H9 (cell line): ENCODE results near the gene MPZL1. TPM values are rescaled to one million over a fixed set of nuclear protein-coding genes. Genes with fewer than 3 reads are reported as not detected.

Experiments used
- DNase-seq: peaks from one replicate; pipeline ENCODE4 v3.0.0-alpha.2; 2017
- H2AFZ ChIP-seq: one replicate; pipeline ENCODE4 v1.6.1; 2013; ENCODE audit warnings: mild to moderate bottlenecking, low read length, control low read depth, moderate library complexity
- H2AK5ac ChIP-seq: 2 replicates; pipeline ENCODE4 v1.6.1; 2013; ENCODE audit warnings: low read length, control low read depth, mixed read lengths; ENCODE audit not compliant: insufficient read length
- H2BK120ac ChIP-seq: one replicate; pipeline ENCODE4 v1.6.1; 2013; ENCODE audit warnings: low read depth, mild to moderate bottlenecking, low read length, control low read depth, inconsistent platforms; ENCODE audit not compliant: poor library complexity, severe bottlenecking
- H2BK12ac ChIP-seq: 2 replicates; pipeline ENCODE4 v1.6.1; 2013; ENCODE audit warnings: low read length, control low read depth, mixed read lengths, low read depth; ENCODE audit not compliant: insufficient read length
- H2BK15ac ChIP-seq: 2 replicates; pipeline ENCODE4 v1.6.1; 2013; ENCODE audit warnings: low read depth, low read length, control low read depth
- H2BK20ac ChIP-seq: one replicate; pipeline ENCODE4 v1.6.1; 2013; ENCODE audit warnings: low read depth, mild to moderate bottlenecking, low read length, control low read depth, inconsistent platforms; ENCODE audit not compliant: poor library complexity, severe bottlenecking
- H2BK5ac ChIP-seq: 2 replicates; pipeline ENCODE4 v1.6.1; 2013; ENCODE audit warnings: low read length, control low read depth, mixed read lengths; ENCODE audit not compliant: insufficient read length
- H3K14ac ChIP-seq: 2 replicates; pipeline ENCODE4 v1.6.1; 2013; ENCODE audit warnings: low read length, control low read depth; ENCODE audit not compliant: insufficient read depth
- H3K18ac ChIP-seq: 2 replicates; pipeline ENCODE4 v1.6.1; 2013; ENCODE audit warnings: low read depth, mild to moderate bottlenecking, mixed read lengths, low read length, control low read depth; ENCODE audit not compliant: insufficient read length
- H3K23ac ChIP-seq: 2 replicates; pipeline ENCODE4 v1.6.1; 2013; ENCODE audit warnings: low read length, control low read depth, mixed read lengths, low read depth; ENCODE audit not compliant: insufficient read length
- H3K23me2 ChIP-seq: 2 replicates; pipeline ENCODE4 v1.6.1; 2013; ENCODE audit warnings: low read depth, mild to moderate bottlenecking, mixed read lengths, low read length, control low read depth; ENCODE audit not compliant: insufficient read length, poor library complexity, severe bottlenecking
- H3K27ac ChIP-seq: 2 replicates; pipeline ENCODE4 v1.5.1; 2013; ENCODE audit warnings: low read length, control low read depth, mixed read lengths, low read depth; ENCODE audit not compliant: insufficient read length
- H3K27me3 ChIP-seq: 2 replicates; pipeline ENCODE4 v1.6.1; 2013; ENCODE audit warnings: low read length, control low read depth, inconsistent platforms; ENCODE audit not compliant: insufficient read depth
- H3K4ac ChIP-seq: 2 replicates; pipeline ENCODE4 v1.6.1; 2013; ENCODE audit warnings: low read depth, mild to moderate bottlenecking, control low read depth, inconsistent platforms, low read length, moderate library complexity
- H3K4me1 ChIP-seq: 2 replicates; pipeline ENCODE4 v1.6.1; 2013; ENCODE audit warnings: low read length, control low read depth, inconsistent platforms; ENCODE audit not compliant: insufficient read depth
- H3K4me2 ChIP-seq: 2 replicates; pipeline ENCODE4 v1.6.1; 2013; ENCODE audit warnings: low read length, control low read depth, mixed read lengths; ENCODE audit not compliant: insufficient read length, insufficient read depth
- H3K56ac ChIP-seq: 2 replicates; pipeline ENCODE4 v1.6.1; 2013; ENCODE audit warnings: low read depth, mild to moderate bottlenecking, mixed read lengths, low read length, control low read depth; ENCODE audit not compliant: insufficient read length
- H3K79me1 ChIP-seq: 2 replicates; pipeline ENCODE4 v1.6.1; 2013; ENCODE audit warnings: low read depth, mild to moderate bottlenecking, moderate library complexity, low read length, control low read depth, inconsistent platforms; ENCODE audit not compliant: insufficient read depth, poor library complexity, severe bottlenecking
- H3K79me2 ChIP-seq: 2 replicates; pipeline ENCODE4 v1.6.1; 2013; ENCODE audit warnings: low read length, control low read depth, inconsistent platforms; ENCODE audit not compliant: insufficient read depth
- H3K9ac ChIP-seq: 2 replicates; pipeline ENCODE4 v1.6.1; 2013; ENCODE audit warnings: low read length, control low read depth, mixed read lengths; ENCODE audit not compliant: insufficient read length; ENCODE audit errors: extremely low read depth
- H3K9me3 ChIP-seq: one replicate; pipeline ENCODE4 v1.6.1; 2013; ENCODE audit warnings: low read depth, low read length, inconsistent platforms; ENCODE audit not compliant: control insufficient read depth
- H3T11ph ChIP-seq: one replicate; pipeline ENCODE4 v1.6.1; 2013; ENCODE audit warnings: mild to moderate bottlenecking, low read length, control low read depth, inconsistent platforms
- H4K20me1 ChIP-seq: one replicate; pipeline ENCODE4 v1.6.1; 2013; ENCODE audit not compliant: control insufficient read depth, insufficient read length, insufficient read depth
- H4K5ac ChIP-seq: 2 replicates; pipeline ENCODE4 v1.6.1; 2013; ENCODE audit warnings: low read depth, mild to moderate bottlenecking, mixed read lengths, low read length, control low read depth; ENCODE audit not compliant: insufficient read length
- H4K8ac ChIP-seq: replicated peaks from 2 replicates; pipeline ENCODE4 v1.6.1; 2013; ENCODE audit warnings: low read length, control low read depth, mixed read lengths, low read depth; ENCODE audit not compliant: insufficient read length
- H4K91ac ChIP-seq: 2 replicates; pipeline ENCODE4 v1.6.1; 2013; ENCODE audit warnings: low read depth, mild to moderate bottlenecking, moderate library complexity, mixed read lengths, low read length, control low read depth; ENCODE audit not compliant: insufficient read length
- H3K27ac Mint-ChIP-seq, 3 experiments: 2 replicates in 2 of 3; 3 replicates in 1 of 3; pipeline ENCODE4 v1.8.0; 2020 to 2021; ENCODE audit warnings: mixed read lengths in 3 of 3, mild to moderate bottlenecking in 1 of 3, moderate library complexity in 1 of 3
- H3K27me3 Mint-ChIP-seq: 2 replicates; pipeline ENCODE4 v1.8.0; 2021; ENCODE audit warnings: low read depth, mild to moderate bottlenecking, moderate library complexity, mixed read lengths
- H3K36me3 Mint-ChIP-seq, 3 experiments: 2 replicates in 2 of 3; 3 replicates in 1 of 3; pipeline ENCODE4 v1.8.0; 2020 to 2021; ENCODE audit warnings: low read depth in 3 of 3, mixed read lengths in 3 of 3; ENCODE audit not compliant: insufficient read depth in 1 of 3
- H3K4me1 Mint-ChIP-seq, 2 experiments: 2 replicates each; pipeline ENCODE4 v1.8.0; 2020; ENCODE audit warnings: mixed read lengths in 2 of 2
- H3K4me3 Mint-ChIP-seq, 2 experiments: 2 replicates in 1 of 2; 3 replicates in 1 of 2; pipeline ENCODE4 v1.8.0; 2020 to 2021; ENCODE audit warnings: mild to moderate bottlenecking in 2 of 2, mixed read lengths in 2 of 2, moderate library complexity in 1 of 2
- H3K9me3 Mint-ChIP-seq, 2 experiments: 2 replicates in 1 of 2; 3 replicates in 1 of 2; pipeline ENCODE4 v1.8.0; 2020; ENCODE audit warnings: mild to moderate bottlenecking in 2 of 2, mixed read lengths in 2 of 2, moderate library complexity in 1 of 2
- CTCF ChIP-seq: fragments of 200-600 bp; sonication (generic); conservative IDR thresholded peaks from 3 replicates; pipeline ENCODE4 v1.8.0; 2021; ENCODE audit warnings: antibody characterized with exemption, mild to moderate bottlenecking
- WGBS: extraction: QIAGEN DNeasy Blood & Tissue Kit; methylation state at CpG from one replicate; pipeline ENCODE4 v1.1.7; 2013; ENCODE audit warnings: missing lambda C conversion rate, low lambda C conversion rate, mixed read lengths; ENCODE audit not compliant: insufficient read length; ENCODE audit errors: extremely low coverage; 5-methylcytosine and 5-hydroxymethylcytosine counted together
- total RNA-seq: library from RNA; stranded (reverse); gene quantifications from 2 replicates; pipeline ENCODE4 v1.2.1, GENCODE V29; 2021

The MPZL1 gene
- total RNA-seq, 1 experiment from 2014 or later = 60.7 TPM

GRCh38 chr1:167717351-167717750 is 4.4 kb upstream of the MPZL1 start:
- Histone ChIP-seq H3K23ac (no peak overlapping the region), H3K4me2 (no peak overlapping the region), H2AFZ (no peak overlapping the region), H3K4me1 (peaks cover 9% of the 10 kb centered on the region), H4K5ac (no peak overlapping the region), H3K18ac (no peak overlapping the region), H2BK15ac (no peak overlapping the region), H3K27me3 (no peaks in the 10 kb centered on the region; the same call in 1 of the 2 replicates), H3K79me1 (no peaks in the 10 kb centered on the region), H3K56ac (no peak overlapping the region), H4K91ac (no peak overlapping the region), H3T11ph (no peak overlapping the region), H2BK12ac (no peak overlapping the region), H2AK5ac (no peak overlapping the region), H2BK5ac (no peak overlapping the region), H4K8ac (no peak overlapping the region), H3K9ac (no peak overlapping the region), H3K4ac (no peak overlapping the region), H3K23me2 (peaks cover 6% of the 10 kb centered on the region), H3K79me2 (no peaks in the 10 kb centered on the region; the same call in 1 of the 2 replicates), H3K14ac (no peak overlapping the region), H3K9me3 (no peaks in the 10 kb centered on the region), H2BK120ac (no peak overlapping the region), H3K27ac (no peak overlapping the region), H4K20me1 (no peaks in the 10 kb centered on the region), H2BK20ac (no peak overlapping the region)
- no CpG with 5 or more reads among the region's 3 CpGs for WGBS
- peaks cover 2 to 7% of the 10 kb centered on the region in 2 experiments; a peak in 2 of 5 replicates for H3K9me3 Mint-ChIP-seq
- peaks cover 21% of the 10 kb centered on the region for H3K27me3 Mint-ChIP-seq
- TF ChIP-seq CTCF = no peak
- H3K4me3 Mint-ChIP-seq = peak overlapping the region in 1 of 2 experiments; percentile 58; a peak in 2 of 5 replicates
- peaks cover 23 to 30% of the 10 kb centered on the region in 2 experiments for H3K4me1 Mint-ChIP-seq
- H3K36me3 Mint-ChIP-seq = peaks cover 0 to 2% (median 0%) of the 10 kb centered on the region in 3 experiments; a peak in 2 of 7 replicates
- no peak overlapping the region for H3K27ac Mint-ChIP-seq
- no peak for DNase-seq
